Panc1 (cell line): Measurements from ENCODE around the gene FSTL4. TPM values are rescaled to one million over a fixed set of nuclear protein-coding genes. Genes with fewer than 3 reads are reported as not detected.

Experiments used
- ATAC-seq: fragments of 200-7000 bp; cut with Tn5 transposase; 2 replicates; pipeline ENCODE4 v1.9.1; 2020; ENCODE audit warnings: mild to moderate bottlenecking, moderate library complexity
- BruUV-seq: library from RNA; stranded (reverse); fragments of 400-500 nt; replicated peaks from 2 replicates; lab custom pipeline; 2021; lab: Mats Ljungman, UMichigan
- CTCF ChIA-PET: fragments of 300-600 bp; sonication (Branson Sonifier 250); formaldehyde crosslinking; loops from one replicate; lab custom pipeline; 2022; ENCODE audit warnings: antibody characterized with exemption; lab: Charles Lee
- POLR2A ChIA-PET: fragments of 300-600 bp; sonication (Branson Sonifier 250); formaldehyde crosslinking; loops from one replicate; lab custom pipeline; 2022; ENCODE audit warnings: antibody characterized with exemption; lab: Charles Lee
- DNase-seq: peaks from one replicate; pipeline ENCODE4 v3.0.0-alpha.2; 2010; ENCODE audit warnings: low read depth, low spot score
- H3K27ac ChIP-seq: 2 replicates; pipeline ENCODE4 v1.5.1; 2011; ENCODE audit warnings: mild to moderate bottlenecking, low read length, inconsistent platforms
- H3K27me3 ChIP-seq: fragments of 200-500 bp; sonication (Bioruptor generic); 2 replicates; pipeline ENCODE4 v1.6.0; 2014; ENCODE audit warnings: low read length, inconsistent platforms; ENCODE audit not compliant: control insufficient read depth, insufficient read depth
- H3K36me3 ChIP-seq: fragments of 200-500 bp; sonication (Bioruptor generic); 2 replicates; pipeline ENCODE4 v1.5.1; 2014; ENCODE audit warnings: inconsistent platforms, mild to moderate bottlenecking, low read length, moderate library complexity; ENCODE audit not compliant: control insufficient read depth, insufficient read depth
- H3K4me1 ChIP-seq: 2 replicates; pipeline ENCODE4 v1.5.1; 2011; ENCODE audit warnings: inconsistent platforms, mild to moderate bottlenecking, low read length, moderate library complexity; ENCODE audit not compliant: control insufficient read depth, insufficient read depth
- H3K4me3 ChIP-seq, 2 experiments: 2 replicates each; pipeline ENCODE4 v1.5.1; 2011 to 2012; ENCODE audit warnings: low read depth in 2 of 2, low read length in 2 of 2, mild to moderate bottlenecking in 2 of 2, inconsistent platforms in 1 of 2, moderate library complexity in 1 of 2
- H3K9me3 ChIP-seq: fragments of 200-500 bp; sonication (Bioruptor generic); 2 replicates; pipeline ENCODE4 v1.5.1; 2014; ENCODE audit warnings: low read depth, mild to moderate bottlenecking, inconsistent platforms, low read length, moderate library complexity; ENCODE audit not compliant: control insufficient read depth, insufficient read depth
- CTCF ChIP-seq: fragments of 450-650 bp; IDR thresholded peaks from 2 replicates; pipeline ENCODE4 v1.5.1; 2017; ENCODE audit warnings: mild to moderate bottlenecking
- POLR2AphosphoS5 ChIP-seq: IDR thresholded peaks from 2 replicates; pipeline ENCODE4 v1.6.1; 2012; ENCODE audit warnings: mild to moderate bottlenecking, low read depth, low read length, moderate library complexity
- REST ChIP-seq, 2 experiments: IDR thresholded peaks; 2 replicates each; pipeline ENCODE4 v1.6.1; 2011 to 2012; ENCODE audit warnings: low read depth in 2 of 2, control low read depth in 1 of 2, low read length in 1 of 2, mild to moderate bottlenecking in 1 of 2, moderate library complexity in 1 of 2; ENCODE audit not compliant: insufficient read depth in 1 of 2
- SIN3A ChIP-seq: IDR thresholded peaks from 2 replicates; pipeline ENCODE4 v1.6.1; 2012; ENCODE audit warnings: low read depth, mild to moderate bottlenecking, low read length, moderate library complexity, borderline replicate concordance; ENCODE audit not compliant: insufficient read depth
- TCF7L2 ChIP-seq: IDR thresholded peaks from 2 replicates; pipeline ENCODE4 v1.6.1; 2011; ENCODE audit warnings: mild to moderate bottlenecking, low read depth, low read length, inconsistent platforms
- in situ Hi-C: cut with HindIII; loops from 2 replicates; pipeline ENCODE4 v1.10.0; 2016; ENCODE audit warnings: low sequenced_read_pairs, low pct_unique_long_range_greater_than_20kb
- intact Hi-C: fragments of 100-400 bp; cut with micrococcal nuclease; formaldehyde crosslinking; loops from one replicate; pipeline ENCODE4 v1.10.0; 2022; ENCODE audit not compliant: unreplicated experiment
- total RNA-seq: library from RNA; stranded (reverse); gene quantifications from one replicate; pipeline ENCODE4 v1.2.1, GENCODE V29; 2021; ENCODE audit not compliant: unreplicated experiment

FSTL4 gene
- total RNA-seq, 1 experiment from 2014 or later, result 0.18 TPM

GRCh38 chr5:133290669-133291240 is 321.6 kb downstream of the FSTL4 start:
- no peak for TF ChIP-seq TCF7L2
- no peak for TF ChIP-seq CTCF
- in situ Hi-C loops, result no loop called here
- no peaks in the 10 kb centered on the region for H3K4me1 ChIP-seq
- CTCF ChIA-PET, result no interaction called here
- DNase-seq (no peak), ATAC-seq (no peak)
- intact Hi-C loops, result no loop called here
- POLR2A ChIA-PET, result no interaction called here
- H3K4me3 ChIP-seq, result no peak overlapping the region
- H3K27ac ChIP-seq, result no peak overlapping the region
- no peaks in the 10 kb centered on the region for H3K9me3 ChIP-seq
- no peaks in the 10 kb centered on the region for H3K36me3 ChIP-seq
- BruUV-seq, result no TSS peak
- peaks cover 4% of the 10 kb centered on the region for H3K27me3 ChIP-seq

- CTCF ChIA-PET, result no interaction called here
- Histone ChIP-seq H3K27ac (no peak overlapping the region), H3K27me3 (no peaks in the 10 kb centered on the region; the same call in 1 of the 2 replicates), H3K4me3 (no peak overlapping the region), H3K9me3 (no peaks in the 10 kb centered on the region), H3K4me1 (no peaks in the 10 kb centered on the region), H3K36me3 (no peaks in the 10 kb centered on the region)
- TF ChIP-seq POLR2AphosphoS5 (no peak), TCF7L2 (no peak), SIN3A (no peak), CTCF (no peak), REST (IDR thresholded peaks at IDR 0.05; ENCODE audit: insufficient read depth in 1 of 2, low read depth in 2 of 2, low read length in 1 of 2) (no peak)
- POLR2A ChIA-PET, result no interaction called here
- DNase-seq, result no peak
- BruUV-seq, result no TSS peak
- in situ Hi-C loops (no loop called here), intact Hi-C loops (no loop called here)
- ATAC-seq, result no peak
Measured at GRCh38 chr5:133289686-133290367, 322.5 kb downstream of the FSTL4 start.
